Hematopoietic multipotent progenitor cell treated with erythropoietin and hydrocortisone succinate and interleukin-3 and kit ligand, for 8 days (in vitro differentiated cells): ENCODE results near the gene CFAP20DC.
"Not testable (repeated sequence)": the region's sequence is repeated elsewhere in the genome, so short reads cannot be mapped to it uniquely, and the experiment has no call there.

Source experiments
- DNase-seq: peaks from one replicate; pipeline ENCODE4 v3.0.0-alpha.2; 2015

The CFAP20DC gene

GRCh38 chr3:58725326-58725853 is 324.4 kb downstream of the CFAP20DC start:
- no peak for DNase-seq

DNA sequence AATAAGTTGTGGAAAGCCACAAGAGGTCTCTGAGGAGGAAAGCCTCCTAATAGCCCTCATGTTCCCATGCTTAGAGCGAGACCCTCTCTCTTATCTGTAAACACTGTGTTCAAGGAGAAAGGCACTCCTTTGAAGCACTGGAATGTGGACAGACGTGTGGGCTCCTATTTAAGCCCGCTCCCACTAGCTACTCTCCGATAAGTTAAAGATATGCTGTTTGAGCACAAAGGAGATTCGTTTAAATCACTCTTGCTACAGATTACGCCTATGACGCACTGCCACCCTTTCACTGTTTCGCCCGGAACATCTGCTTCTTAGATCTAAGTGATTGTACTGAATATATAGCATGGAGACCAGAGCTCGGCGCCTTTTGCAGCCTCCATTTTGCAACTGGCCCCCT is 325.5 kb downstream of the CFAP20DC start:
- DNase-seq = no peak

DNA sequence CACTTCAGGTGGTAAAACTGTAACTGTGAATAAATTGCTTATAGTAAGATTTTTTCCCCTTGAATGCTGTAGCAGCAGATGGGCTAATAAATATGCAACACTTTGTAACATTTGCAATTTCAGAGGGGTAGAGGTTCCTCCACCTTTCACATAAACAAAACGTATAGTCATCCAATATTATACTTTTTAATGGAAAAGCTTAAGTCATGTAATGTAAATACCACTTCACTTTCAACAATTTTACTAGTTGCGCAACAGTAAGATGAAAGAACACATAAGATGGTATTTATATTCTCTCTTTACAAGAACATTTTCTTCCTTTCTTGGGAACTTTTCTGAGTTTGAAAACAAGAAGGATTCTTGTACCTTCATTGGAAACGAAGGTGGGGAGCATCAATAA is 326.7 kb downstream of the CFAP20DC start:
- no peak for DNase-seq

DNA sequence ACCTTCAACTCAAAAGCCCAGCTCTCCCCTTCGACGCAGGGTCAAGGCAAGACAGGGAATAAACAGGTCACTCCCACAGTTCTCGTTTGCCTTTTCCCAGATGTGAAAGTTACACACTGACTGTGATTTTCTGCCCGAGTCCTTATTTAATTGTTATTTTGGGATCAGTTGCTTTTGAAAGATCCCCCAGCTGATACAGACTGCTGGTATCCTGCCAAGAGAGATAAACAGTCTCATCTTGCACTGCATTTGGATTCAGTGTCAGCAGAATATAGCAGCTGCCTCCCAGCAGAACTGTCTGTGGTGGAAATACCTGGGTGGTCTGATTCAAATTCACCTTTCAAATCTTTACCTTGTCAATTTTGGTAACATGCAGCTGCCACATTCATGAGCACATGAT is 327.3 kb downstream of the CFAP20DC start:
- no peak for DNase-seq

DNA sequence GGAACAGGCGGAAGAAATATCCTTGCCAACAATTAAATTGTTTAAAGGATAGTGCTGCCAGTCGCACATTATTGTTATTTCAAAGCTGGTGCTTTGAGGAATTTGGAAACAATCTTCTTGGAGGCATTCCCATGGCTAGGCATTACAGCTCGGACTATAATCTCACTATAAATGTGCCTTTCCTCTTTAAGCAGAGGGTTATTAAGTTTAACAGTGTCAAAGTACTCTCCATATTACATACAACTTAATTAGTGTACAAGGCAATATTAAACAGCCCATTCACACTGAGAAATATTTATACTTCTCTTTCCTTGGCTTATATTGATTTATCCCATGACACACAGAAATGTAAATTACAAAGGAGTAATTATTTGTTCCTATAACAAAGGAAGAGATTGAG is 329.3 kb downstream of the CFAP20DC start:
- no peak for DNase-seq

- no peak for DNase-seq
Measured at GRCh38 chr3:58719684-58720083, 330.1 kb downstream of the CFAP20DC start.

DNA sequence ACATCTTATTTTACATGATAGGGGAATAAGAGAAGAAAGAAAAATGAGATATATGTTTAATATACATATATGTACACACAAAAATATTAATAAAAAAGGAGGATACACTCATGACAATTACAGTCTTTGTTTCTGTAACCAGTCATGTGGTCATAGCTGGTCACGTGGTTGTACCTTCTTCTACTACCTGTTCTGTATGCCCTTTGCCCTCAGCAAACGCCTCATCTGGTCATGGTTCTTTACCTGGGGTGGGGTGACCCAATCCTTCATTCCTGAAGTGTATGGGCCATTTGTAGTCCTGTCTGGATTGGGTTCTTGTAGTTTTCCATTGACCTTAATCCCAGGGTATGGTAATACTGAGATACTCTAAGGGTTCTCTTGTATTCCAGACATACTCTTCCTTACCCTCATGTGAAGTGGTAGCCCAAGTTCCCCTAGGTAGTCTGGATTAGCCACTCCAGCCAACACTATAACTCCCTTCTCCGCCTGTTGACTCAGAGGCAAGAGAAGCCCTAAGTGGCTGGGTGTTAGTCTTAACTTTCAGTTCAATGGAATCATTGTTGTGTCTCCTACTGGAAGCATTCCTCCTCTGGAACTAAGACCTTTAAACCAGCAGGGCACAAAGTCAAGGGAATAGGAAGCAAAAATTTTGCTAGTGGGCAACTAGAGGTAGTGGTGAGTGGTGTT is 336.0 kb downstream of the CFAP20DC start:
- no peak for DNase-seq

DNA sequence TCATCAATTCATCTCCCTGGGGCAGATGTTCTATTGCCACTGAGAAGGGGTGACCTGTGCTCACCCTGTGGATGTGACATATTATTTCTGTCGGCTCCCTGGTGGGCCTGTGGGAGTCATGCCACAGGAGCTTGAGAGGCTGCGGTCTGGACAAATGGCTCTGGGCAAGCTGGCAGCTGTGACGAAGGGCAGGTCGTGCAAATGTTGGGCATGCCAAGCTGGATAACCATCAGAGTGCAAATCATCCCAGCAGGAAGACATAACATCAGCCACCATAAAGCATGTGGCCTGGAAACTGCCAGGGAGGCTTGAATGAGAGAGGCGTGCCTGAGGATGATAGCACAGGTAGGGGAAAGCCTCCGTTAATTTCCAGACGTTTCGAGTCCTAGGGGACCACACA is 338.0 kb downstream of the CFAP20DC start:
- DNase-seq = no peak

- DNase-seq = not testable (repeated sequence)
Measured at GRCh38 chr3:58708983-58709382, 340.8 kb downstream of the CFAP20DC start.

- no peak for DNase-seq
Measured at GRCh38 chr3:58708116-58708791, 341.6 kb downstream of the CFAP20DC start.

- DNase-seq = no peak
Measured at GRCh38 chr3:58707390-58707930, 342.4 kb downstream of the CFAP20DC start.

GRCh38 chr3:58706395-58707167 is 343.2 kb downstream of the CFAP20DC start:
- no peak for DNase-seq

GRCh38 chr3:58704745-58705144 is 345.1 kb downstream of the CFAP20DC start:
- no peak for DNase-seq

DNA sequence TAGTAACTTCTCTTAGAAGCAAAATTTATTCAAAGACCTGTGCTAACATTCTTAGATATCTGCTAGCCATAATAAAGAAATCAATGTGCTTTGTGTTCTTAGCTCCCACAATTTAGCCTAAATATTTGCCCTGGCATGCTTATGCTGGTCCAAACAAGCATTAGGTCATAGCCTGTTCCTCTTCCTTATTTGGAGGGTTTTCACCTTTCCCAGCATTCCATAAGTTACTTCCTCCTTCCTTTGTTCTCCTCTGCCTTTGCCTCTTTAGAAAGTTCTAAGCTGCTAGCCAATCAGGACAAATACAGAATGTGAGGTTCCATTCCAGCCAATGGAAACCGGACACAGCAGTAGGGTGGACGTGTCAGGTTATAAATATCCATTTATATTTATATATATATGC is 345.5 kb downstream of the CFAP20DC start:
- DNase-seq = not testable (repeated sequence)

DNA sequence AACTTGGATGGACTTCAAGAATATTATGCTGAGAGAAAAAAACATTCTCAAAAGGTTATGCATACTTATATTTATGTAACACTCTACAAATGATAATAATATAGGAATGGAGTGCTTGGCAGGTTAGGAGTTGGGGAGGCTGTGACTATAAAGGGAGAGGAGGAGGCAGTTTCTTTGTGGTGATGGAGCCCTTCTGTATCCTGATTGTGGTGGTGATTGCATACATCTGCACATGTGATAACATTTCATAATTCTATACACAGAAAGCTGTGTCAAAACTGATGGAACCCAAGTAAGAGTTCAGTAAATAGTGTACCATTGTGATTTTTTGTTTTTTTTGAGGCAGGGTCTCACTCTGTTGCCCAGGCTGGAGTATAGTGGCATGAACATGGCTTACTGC is 351.6 kb downstream of the CFAP20DC start:
- DNase-seq = no peak

- DNase-seq = no peak
Measured at GRCh38 chr3:58697561-58697960, 352.3 kb downstream of the CFAP20DC start.

GRCh38 chr3:58696813-58697212 is 353.0 kb downstream of the CFAP20DC start:
- not testable (repeated sequence) for DNase-seq

GRCh38 chr3:58696093-58696492 is 353.7 kb downstream of the CFAP20DC start:
- DNase-seq = no peak

DNA sequence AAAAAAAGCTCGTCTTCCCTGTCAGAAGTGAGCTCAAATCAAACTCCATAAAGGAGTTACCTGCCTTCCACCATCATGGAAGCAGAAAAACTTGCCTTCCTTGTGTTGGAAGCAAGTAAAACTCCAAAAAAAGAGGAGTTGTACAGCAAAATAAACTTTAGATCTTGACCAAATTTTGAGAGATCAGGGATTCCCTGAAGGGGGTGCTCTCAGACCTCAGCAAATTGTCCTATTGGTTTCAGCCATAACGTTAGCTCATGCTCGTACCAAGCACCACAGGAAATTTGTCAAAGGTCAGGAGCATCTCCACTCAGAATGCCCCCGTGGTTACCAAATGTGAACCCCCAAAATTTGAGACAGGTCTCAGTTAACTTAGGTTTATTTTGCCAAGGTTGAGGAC is 354.5 kb downstream of the CFAP20DC start:
- not testable (repeated sequence) for DNase-seq

DNA sequence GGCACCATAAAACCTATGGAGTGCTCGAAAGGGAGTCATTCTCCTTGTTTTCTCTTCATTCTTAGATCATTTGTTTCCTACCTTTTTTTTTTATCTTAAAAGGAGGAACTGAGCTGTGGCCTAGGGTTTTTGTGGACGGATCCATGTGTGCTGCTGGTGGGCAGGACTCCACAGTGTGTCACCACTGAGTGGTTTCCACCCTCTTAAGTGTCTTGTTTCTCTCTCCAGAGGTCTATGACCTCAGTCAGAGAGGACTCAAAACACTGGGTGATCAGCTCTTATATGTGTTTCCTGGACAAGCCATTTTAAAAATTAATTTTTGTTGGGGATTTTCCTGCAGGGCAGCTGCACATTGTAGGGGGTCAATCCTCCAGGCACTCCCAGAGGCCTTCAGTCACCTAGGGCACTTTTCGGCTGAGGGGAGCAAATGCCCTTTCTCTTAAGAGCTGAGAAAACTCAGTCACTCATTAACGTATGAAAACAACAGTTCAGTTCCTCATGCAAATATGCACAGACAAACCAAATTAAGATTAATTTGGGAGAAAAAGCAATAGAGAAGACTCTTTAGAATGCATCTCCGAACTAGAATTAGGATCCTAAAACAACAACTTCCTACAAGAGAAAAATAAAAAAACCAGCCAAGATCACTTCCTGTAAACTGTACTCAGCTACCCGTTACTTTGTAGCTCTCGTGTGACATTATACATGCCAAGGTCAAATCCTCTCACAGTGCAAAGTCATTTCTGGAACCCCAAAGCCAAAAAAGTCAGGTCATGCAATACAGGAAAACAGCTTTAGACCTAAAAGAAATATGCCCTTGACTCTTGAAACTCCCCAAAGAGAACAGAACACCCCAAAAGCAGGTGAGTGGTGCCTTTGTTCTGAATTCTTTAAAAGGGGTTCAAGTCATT is 355.6 kb downstream of the CFAP20DC start:
- DNase-seq = no peak

- no peak for DNase-seq
Measured at GRCh38 chr3:58692484-58692883, 357.3 kb downstream of the CFAP20DC start.
